AG04450 (cell line): ENCODE measurements around the gene GDF7. TPM values are rescaled to one million over a fixed set of nuclear protein-coding genes. Genes with fewer than 3 reads are reported as not detected.

Experiments used
- CTCF ChIA-PET: fragments of 300-600, 350-600 bp; formaldehyde crosslinking; extraction: SDS; loops from one replicate; lab custom pipeline; 2022; ENCODE audit warnings: antibody characterized with exemption, inconsistent platforms; lab: Charles Lee
- POLR2A ChIA-PET: fragments of 350-600 bp; formaldehyde crosslinking; extraction: SDS; loops from one replicate; lab custom pipeline; 2021; ENCODE audit warnings: antibody characterized with exemption, inconsistent platforms; lab: Yijun Ruan, JAX
- DNase-seq: peaks from one replicate; pipeline ENCODE4 v3.0.0-alpha.2; 2011; ENCODE audit warnings: low read depth, low spot score
- H3K27ac ChIP-seq: one replicate; pipeline ENCODE4 v1.5.1; 2012; ENCODE audit warnings: low read depth, low read length, control low read depth
- H3K27me3 ChIP-seq: one replicate; pipeline ENCODE4 v1.6.0; 2012; ENCODE audit warnings: low read length; ENCODE audit not compliant: control insufficient read depth, insufficient read depth
- H3K4me3 ChIP-seq: 2 replicates; pipeline ENCODE4 v1.5.1; 2011; ENCODE audit warnings: mild to moderate bottlenecking, low read depth, low read length, control low read depth
- H3K9me3 ChIP-seq: 2 replicates; pipeline ENCODE4 v1.5.1; 2012; ENCODE audit warnings: low read length; ENCODE audit not compliant: control insufficient read depth, insufficient read depth
- CTCF ChIP-seq: IDR thresholded peaks from 2 replicates; pipeline ENCODE4 v1.5.1; 2011; ENCODE audit warnings: low read depth, low read length, control low read depth, inconsistent platforms
- polyA plus RNA-seq: library from polyadenylated mRNA; depleted of rRNA; stranded (reverse); fragments of >200 nt; gene quantifications from 2 replicates; pipeline ENCODE4 v1.2.3, GENCODE V29; 2011; rRNA removed

GDF7 gene
- polyA plus RNA-seq, 1 experiment: 0.01 TPM

- no peak for DNase-seq
- POLR2A ChIA-PET: no interaction called here
- CTCF ChIA-PET: interaction anchor here (1.1 to 2.6 kb wide), 2 partner anchors 55 to 66 kb away, joined by 4 to 7 read pairs; no protein-coding TSS in a partner anchor
- H3K4me3 ChIP-seq: no peak overlapping the region
- no peaks in the 10 kb centered on the region for H3K9me3 ChIP-seq
- TF ChIP-seq CTCF: no peak
- no peaks in the 10 kb centered on the region for H3K27me3 ChIP-seq
- no peak overlapping the region for H3K27ac ChIP-seq
These were observed 60.0 kb downstream of the GDF7 start for GRCh38 chr2:20726913-20727312.

GRCh38 chr2:20728114-20728758 lies 61.3 kb downstream of the GDF7 start:
- POLR2A ChIA-PET: no interaction called here
- no peaks in the 10 kb centered on the region for H3K9me3 ChIP-seq
- H3K4me3 ChIP-seq: no peak overlapping the region
- TF ChIP-seq CTCF: no peak
- CTCF ChIA-PET: interaction anchor here (0.7 to 2.6 kb wide), 4 partner anchors 21 to 78 kb away, joined by 3 to 7 read pairs (median 4); no protein-coding TSS in a partner anchor
- H3K27me3 ChIP-seq: no peaks in the 10 kb centered on the region
- no peak for DNase-seq
- H3K27ac ChIP-seq: no peak overlapping the region

Other genes with a start within 250 kb of the GDF7 start
- 45.5 and 47.7 TPM in 2 replicates for gene RHOB, start 220.1 kb upstream of the GDF7 start, polyA plus RNA-seq
- gene HS1BP3, start 16.0 kb upstream of the GDF7 start, polyA plus RNA-seq: 14.2 and 16.1 TPM in 2 replicates
- gene LDAH, start 156.0 kb downstream of the GDF7 start, polyA plus RNA-seq: 25.5 and 31.4 TPM in 2 replicates